HG03575 (cell line): ENCODE measurements around the gene HMG20B.

Experiments used
- ATAC-seq: cut with Tn5 transposase; IDR thresholded peaks from one replicate; pipeline ENCODE4 v1.9.1; 2021; ENCODE audit not compliant: unreplicated experiment, insufficient number of reproducible peaks, low FRiP score; ENCODE audit errors: extremely low read depth

HMG20B gene

DNA sequence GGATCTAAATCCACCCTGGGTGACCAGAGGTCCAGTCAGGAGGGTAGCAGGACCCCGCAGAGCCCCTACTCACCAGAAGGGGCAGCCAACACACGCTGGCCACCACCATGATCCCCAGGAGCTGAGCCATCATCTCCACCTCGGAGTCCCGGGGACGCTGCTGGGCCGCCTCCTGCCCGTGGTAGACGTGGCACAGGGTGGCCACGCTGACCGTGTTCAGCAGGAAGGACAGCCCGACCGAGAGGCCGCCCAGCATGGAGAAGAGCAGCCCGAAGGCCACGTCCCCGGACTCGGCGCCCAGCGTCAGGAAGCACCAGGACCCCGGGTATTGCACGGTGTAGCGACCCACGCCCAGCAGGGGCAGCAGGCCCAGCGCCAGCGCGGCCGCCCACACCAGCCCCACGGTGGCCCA lies 27.0 kb downstream of the HMG20B start:
- ATAC-seq = no peak

DNA sequence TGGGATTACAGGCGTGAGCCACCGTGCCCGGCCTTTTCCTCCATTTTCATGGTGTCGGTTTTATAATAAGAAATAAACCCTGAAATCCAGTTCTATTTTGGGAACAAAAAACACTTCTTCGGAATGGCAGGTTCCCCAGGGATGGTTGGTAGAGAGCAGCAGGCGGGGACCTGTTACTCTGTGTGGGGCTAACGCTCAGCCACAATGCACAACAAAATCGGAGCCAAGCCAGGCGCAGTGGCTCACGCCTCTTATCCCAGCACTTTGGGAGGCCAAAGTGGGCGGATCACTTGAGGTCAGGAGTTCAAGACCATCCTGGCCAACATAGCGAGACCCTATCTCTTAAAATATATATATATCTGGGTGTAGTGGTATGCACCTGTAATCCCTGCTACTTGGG lies 28.3 kb downstream of the HMG20B start:
- ATAC-seq = no peak

DNA sequence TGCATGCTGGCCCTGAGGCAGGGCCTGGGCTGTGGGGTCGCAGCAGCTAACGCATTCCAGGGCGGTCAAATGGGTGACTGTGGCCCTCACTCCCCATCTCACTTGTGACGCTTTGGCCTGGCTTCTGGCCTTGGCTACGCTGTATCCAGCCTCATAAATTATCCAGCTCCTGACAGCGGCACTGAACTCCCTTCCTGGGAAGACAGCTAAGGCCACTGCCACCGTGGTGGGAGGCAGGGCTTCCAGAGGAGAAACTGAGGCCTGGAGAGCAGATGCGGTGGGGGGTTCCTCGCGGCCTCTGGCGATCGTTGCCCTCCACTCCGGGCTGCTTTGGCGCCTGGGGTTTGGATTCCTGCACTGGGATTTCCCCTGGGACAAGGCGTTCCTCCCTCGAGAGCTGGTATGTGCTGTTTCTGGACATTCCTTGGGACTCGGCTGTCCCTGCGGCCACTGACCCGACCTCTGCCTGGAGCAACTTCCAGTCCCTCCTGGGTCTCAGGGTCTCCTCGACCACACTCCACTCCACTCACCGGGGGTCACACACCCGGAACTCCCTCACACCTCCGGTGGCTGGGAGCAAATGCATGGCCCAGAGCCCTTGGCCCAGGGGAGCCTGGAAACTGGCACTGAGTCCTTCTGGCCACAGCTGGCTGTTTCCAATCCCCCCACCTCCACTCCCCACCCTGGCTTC lies 30.5 kb downstream of the HMG20B start:
- ATAC-seq = no peak

DNA sequence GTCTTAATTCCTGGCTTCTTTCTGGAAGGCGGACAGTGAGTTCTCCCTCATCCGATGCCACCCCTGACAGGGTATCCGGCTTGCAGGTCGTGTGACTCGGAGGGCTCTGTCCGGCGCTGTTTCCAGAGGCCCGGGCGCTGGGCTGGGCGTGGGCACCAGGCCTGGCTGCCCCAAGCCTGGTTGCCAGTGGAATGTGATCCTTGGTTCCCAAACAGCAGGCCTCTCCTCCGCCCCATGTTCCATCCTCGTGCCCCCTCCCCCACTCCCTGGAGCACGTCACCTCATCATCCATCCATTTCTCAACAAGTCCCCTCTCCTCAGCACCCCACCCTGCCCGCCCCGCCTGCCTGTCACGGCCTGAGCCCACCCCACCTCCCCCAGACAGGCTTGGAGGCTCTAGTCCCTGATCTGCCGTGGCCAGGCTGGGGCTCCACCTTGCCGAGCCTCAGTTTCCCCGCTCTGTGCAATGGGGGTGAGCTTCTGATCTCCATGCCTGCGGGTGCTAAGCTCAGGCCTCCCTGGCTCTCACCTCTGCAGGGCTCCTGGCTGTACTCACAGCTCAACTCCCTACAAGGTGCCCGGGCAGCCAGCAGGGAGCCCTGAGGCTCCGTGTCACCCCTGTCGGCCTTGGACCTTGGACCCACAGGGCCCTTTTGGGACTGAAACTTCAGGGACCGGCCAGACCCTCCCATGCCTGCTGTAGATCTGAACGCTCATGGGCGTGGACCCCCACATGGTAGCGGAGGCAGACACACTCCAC lies 31.7 kb downstream of the HMG20B start:
- no peak for ATAC-seq

DNA sequence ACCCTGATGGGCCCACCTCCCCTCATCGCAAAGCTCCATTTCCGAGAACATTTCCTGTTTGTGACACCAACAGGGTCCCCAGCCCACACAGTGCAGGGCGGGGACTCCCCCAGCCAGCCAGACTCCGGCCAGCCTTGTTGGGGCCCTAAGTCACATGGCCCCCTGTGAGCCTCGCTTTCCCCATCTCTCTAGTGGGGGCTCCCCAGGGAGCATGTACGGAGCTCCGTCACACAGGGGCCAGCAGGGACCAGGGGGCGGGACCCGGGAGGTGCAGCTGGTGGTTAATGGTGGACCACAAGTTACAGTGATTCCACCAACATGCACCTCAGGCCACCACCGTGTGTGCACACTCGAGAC lies 32.2 kb downstream of the HMG20B start:
- ATAC-seq = no peak

DNA sequence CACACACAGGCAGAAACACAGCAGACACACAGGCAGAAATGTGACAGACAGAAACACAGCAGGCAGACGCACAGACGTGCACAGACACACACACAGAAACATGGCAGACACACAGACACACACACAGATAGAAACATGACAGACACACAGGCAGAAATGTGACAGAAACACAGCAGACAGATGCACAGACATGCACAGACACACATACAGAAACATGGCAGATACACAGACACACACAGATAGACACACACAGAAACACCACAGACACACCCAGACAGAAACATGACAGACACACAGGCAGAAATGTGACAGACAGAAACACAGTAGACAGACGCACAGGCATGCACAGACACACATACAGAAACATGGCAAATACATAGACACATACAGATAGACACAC lies 32.6 kb downstream of the HMG20B start:
- no peak for ATAC-seq

DNA sequence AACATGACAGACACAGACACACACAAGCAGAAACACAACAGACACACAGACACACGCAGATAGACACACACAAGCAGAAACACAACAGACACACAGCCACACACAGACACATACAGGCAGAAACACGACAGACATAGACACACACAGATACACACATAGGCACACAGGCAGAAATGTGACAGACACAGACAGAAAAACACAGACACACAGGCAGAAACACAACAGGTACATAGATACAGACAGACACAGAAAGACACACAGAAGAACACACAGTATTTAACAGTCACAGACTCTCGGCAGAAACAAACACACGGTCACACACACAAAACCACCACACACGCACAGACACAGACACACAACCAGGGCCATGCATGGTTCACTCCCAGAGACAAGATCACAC lies 33.0 kb downstream of the HMG20B start:
- ATAC-seq = no peak

DNA sequence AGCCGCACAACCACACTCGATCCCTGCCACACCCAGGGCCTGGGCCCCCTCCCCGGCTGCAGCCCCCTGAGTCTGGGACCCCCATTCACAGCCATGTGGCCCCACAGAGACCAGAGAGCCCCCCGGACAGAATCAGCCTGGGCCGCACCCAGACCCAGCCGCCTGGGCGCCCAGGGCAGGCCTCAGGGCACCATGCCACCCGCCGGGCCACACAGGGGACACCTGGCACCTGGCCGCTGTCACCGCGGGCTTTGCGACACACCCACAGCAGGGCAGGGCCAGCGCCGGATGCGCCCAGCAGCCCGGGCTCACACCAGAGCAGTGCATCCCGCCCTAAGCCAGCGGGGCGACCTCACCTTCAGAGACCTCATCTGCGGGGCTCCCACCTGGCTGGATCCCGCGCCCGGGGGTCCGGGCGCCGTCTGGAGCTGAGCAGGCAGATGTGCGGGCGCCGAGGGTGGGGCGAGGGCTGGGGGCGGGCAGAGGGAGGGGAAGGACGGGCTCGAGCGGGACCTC lies 33.5 kb downstream of the HMG20B start:
- no peak for ATAC-seq

DNA sequence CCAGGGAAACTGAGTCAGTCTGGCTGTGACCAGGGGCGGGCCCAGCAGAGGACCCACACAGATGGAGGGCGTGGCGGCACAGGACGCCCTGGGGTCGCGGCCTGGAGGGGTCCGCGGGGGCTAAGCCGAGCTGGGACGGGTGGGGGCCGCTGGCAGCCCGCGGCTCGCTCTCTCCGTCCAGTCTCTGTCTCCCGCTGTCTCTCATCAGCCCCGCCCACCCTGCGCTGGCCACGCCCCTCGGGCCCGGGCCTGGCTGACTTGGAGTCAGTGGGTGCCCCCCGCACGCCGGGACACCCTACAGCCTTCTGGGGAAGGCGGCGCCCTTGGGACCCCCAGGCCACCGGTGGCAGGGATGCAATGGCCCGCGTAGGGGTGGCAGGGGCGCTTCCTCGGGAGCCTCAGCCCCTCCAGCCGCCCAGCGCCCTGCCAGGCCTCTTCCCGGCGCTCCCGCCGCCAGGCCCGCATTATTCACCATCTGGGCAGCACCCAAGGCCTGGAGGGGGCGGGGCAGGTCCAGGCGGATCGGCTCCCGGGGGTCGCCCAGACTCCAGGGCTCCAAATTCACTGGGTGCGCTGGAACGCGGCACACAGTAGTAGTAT lies 34.0 kb downstream of the HMG20B start, which contains the start of gene TBXA2R:
Gene TBXA2R (minus strand): TSS at position 186 of the 600 bp plus-strand sequence. CDS start 6,241 bp downstream, outside the sequence.
- no peak for ATAC-seq

DNA sequence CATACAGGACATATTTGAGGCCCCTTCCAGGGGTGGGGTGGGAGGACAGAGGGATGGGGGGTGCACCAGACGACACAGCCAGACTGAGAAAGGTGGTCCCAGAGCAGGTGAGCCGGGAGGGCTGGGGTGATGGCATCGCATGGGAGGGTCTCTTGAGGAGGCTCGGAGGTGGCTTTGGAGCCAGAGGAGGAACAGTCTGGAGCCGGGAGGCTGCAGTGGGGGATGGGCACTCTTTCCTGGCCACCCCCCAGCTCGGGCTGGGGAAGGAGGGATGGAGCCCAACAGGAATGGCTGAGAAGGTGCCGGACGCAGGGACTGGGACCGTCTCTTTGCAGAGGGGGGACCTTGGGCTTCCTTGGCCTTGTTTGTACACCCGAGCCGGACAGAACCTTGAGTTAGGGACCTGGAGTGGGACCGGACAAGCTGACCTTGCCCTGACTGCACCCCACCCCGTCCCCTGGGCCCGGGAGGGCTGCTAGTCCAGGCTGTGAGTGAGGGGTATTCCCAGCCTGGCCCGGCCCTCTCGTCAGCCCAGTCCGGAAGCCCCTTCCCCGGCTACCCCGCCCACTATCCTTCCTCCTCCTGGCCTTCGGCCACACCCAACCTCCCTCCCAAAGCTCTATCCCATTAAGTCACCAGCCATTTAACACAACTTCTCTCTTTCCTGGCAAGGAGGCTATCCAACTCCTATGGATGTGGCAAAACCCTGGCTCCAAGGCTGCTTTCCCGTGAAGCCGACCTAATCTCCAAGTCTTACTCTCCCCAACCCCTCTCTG lies 34.7 kb downstream of the HMG20B start:
- ATAC-seq = no peak

DNA sequence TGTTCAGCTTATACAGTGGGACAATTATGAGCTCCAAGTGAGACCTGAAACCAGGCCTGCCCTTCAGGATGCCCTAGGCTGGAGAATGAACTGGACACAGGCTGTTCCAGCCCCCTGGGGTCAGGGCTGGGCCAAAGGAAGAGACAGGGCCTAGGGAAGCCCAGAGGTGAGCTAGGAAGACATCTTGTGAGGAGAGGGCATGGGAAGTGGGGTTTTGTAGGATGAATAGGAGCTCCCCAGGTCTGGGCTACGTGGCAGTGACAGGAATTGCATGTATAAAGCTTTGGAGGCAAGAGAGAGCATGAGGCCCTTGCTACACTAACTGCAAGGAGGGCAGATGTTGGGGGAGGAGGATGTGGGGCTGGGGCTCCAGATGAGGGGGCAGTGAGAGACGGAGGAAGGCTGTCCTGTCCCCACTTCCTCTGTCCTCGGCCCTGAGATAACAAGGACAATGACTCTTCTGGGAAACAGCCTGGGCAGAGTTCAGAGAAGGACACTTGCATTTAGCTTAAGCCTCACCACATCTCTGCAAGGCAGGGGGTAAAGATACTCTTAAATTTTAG lies 35.4 kb downstream of the HMG20B start:
- no peak for ATAC-seq

DNA sequence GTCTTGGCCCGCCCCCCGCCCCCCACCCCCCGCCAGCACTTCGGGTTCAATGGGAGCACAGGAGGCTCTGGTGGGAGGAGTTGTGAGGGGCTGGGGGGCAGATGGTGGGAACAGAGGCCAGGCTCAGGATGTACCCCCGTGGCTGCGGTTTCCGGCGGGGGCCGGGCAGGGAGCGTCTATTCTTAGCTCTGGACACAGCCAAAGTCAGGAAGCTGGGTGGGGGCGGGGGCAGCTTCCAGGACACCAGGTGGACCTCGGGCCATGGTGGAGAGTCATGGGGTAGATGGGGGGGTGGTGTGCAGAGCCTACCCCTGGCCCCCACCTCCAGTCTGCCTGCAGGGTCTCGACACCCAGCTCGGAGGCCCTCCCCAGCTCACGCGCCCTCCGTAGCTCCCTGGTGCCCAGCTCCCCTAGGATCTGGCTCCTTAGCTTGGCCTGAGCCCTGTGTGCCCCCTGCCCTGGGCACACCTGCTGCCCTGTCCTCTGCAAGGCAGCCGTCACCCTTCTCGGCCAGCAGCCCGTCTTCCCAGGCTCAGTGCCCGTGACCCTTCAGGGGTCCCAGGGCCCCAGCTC lies 36.1 kb downstream of the HMG20B start:
- no peak for ATAC-seq

DNA sequence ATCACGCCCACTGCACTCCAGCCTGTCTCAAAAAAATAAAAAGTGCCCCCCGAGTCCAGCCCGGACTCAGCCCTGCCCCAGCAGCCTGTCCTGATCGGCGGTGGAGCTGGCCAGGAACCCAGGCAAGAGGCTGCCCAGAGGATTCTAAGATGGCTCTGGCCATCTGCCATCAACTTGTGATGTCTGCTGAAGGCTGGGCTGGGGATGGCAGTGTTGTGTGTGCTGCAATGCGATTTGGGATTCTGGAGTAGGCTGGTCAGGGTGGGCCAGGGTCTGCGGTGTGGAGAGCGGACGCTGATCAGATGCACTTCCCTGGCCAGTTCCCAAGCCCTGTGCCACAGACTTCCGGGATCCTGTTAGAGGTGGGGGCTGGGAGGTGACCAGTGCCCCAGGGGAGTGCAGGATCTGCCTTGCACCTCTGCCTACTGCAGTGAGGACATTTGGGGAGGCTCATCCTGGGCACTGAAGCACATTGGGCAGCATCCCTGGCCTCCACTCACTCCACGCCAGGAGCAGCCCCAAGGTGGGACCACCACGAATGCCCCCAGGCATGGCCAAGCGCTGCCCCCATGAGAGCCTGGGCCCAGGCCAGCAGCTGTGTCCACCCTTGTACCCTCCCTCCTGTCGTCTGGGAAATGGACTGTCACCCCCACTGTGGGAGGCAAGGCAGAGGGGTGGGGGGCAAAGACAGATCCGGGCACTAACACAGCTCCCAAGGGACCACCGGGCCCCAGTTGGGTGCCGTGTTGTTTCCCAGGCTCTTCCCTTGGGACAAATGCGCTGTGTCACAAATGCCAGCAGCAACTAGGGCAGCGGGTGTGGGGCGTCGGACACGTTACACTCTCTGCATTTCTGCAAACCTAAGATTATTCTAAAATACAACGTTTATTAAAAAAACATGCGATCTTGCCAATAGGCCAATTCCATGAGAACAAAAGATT lies 37.3 kb downstream of the HMG20B start:
- ATAC-seq = no peak

DNA sequence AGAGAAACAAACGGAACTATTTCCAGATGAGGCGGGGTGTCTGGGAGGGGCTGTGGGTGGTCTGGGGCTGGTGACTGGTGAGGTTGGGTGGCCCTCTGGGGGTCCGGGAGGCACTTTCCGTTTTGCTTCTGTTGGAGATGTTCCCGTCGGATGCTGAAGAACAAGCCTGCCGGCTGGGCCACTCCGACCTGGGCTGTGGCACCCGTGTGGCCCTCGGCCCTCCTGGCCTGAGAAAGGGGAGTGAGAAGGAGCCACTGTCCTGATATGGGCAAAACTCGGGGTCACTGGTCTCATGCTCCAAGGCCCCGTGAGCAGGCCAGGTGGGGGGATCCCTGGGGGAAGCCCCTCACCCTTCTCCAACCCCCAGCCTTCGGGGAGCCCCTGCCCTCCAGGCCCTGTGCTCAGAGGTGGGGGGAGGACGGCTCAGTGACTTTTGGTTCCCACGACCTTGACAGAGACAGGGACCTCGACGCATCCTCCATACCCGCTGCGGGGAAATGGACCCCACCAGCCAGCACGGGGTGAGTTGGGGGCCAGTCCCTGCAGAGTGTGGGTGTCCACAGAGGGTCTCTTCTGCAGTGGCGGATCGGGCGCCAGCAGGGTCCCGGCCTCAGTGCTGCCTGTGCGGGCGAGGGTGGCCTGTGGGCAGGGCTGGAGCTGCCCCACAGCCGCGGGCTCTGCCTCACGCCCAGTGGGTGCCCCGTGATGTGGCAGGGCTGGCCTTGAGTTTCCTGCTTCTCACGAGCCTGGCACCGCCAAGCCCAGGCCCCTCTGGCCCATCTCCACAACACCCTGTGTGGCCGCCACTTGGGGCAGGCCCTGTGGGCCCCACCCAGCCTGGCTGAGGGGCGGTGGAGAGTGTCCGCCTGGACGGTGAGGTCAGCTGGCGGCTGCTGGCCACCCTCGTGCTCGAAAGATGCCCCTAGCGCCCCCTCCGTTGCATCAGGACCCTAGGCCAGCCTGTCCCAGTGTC lies 38.3 kb downstream of the HMG20B start:
- no peak for ATAC-seq

DNA sequence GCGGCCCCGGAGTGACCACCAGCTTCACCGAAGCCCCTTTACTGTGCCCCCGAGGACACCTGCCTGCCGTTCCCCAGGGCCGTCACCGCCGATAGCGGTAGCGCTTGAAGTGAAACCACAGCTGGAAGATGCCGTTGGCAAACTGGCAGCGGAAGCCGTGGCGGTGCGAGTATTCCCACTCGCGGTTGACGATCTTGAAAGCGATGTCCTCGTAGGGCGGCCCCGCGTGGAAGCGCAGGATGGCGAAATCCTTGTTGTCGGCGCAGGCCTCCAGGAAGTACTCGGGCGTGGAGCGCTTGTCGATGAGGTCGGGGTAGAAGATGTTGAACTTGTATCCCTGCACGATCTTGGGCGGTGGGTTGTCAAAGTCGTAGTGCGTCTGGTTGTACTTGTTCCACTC lies 39.1 kb downstream of the HMG20B start:
- ATAC-seq = no peak

DNA sequence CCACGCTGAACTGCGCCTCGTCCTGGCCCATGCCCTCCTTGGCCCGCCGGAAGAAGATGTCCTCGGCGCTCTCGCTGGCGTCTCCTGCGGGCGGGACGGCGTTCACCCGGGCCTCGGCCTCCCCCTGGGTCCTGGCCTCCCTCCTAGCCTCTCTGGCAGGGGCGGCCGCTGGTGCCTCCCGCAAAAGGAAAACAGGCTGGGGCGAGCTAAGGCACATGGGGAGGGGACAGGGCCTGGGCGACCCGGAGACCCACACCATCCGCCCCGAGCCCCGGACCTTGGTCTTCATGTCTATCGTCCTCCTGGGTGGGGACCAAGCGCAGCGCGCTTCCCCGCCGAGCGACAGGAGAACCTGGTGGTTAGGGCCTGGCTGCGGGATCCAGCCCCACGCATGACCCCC lies 39.6 kb downstream of the HMG20B start:
- no peak for ATAC-seq
